LNCaP clone FGC (cell line): ENCODE results near the gene PLEKHG7.

Experiments
- DNase-seq: peaks from one replicate; pipeline ENCODE4 v3.0.0-alpha.2; 2011; ENCODE audit warnings: low read depth
- H3K4me3 ChIP-seq: 2 replicates; pipeline ENCODE4 v1.5.1; 2011; ENCODE audit warnings: mild to moderate bottlenecking, low read depth, low read length, control low read depth
- CTCF ChIP-seq: IDR thresholded peaks from 2 replicates; pipeline ENCODE4 v1.5.1; 2012; ENCODE audit warnings: mild to moderate bottlenecking; ENCODE audit not compliant: control insufficient read depth, insufficient read depth; ENCODE audit errors: extremely low read depth

PLEKHG7 gene

GRCh38 chr12:92721656-92722055 lies 18.9 kb downstream of the PLEKHG7 start:
- no peak for TF ChIP-seq CTCF
- DNase-seq = no peak
- no peak overlapping the region for H3K4me3 ChIP-seq

DNA sequence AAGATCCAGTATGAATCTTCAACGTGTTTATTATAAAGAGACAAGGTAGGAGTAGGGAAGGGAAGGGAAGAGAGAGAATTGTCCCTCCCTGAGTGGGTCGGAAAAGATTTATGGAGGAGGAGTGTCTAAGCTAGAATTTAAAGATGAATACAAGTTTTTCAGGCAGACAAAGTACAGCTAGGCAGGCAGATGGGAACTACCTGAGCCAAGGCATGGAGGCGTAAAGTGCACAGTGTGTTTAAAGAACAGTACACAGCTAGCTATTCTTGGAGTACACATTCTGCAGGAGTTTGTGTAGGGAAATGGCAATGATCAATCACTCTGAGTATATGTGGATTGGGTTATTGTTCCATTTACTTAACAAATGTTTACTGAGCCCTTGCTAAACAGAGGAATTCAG lies 20.1 kb downstream of the PLEKHG7 start:
- no peak for TF ChIP-seq CTCF

DNA sequence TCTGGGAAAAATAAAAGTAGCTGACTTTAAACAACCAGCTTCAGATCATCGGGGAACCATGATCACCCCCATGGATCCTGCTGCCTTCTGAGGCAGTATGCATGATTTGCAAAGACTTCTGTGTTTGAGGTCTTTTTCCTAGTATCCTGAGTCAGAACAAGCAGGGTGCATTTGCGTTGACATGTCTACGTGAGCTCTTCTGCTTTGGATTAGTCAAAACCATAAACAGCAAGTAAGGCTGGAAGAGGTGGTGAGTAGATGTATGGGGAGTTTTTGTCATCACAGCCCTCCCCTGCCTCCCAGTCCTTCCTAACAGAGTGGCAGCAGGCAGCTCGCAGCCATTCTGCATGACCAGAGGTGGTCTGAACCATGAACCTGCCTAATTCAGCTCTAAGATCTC lies 24.1 kb downstream of the PLEKHG7 start:
- DNase-seq = no peak
- TF ChIP-seq CTCF = no peak
- no peak overlapping the region for H3K4me3 ChIP-seq

More for the DNA sequence above, 20.1 kb downstream of the PLEKHG7 start:
- H3K4me3 ChIP-seq = no peak overlapping the region
- DNase-seq = no peak

DNA sequence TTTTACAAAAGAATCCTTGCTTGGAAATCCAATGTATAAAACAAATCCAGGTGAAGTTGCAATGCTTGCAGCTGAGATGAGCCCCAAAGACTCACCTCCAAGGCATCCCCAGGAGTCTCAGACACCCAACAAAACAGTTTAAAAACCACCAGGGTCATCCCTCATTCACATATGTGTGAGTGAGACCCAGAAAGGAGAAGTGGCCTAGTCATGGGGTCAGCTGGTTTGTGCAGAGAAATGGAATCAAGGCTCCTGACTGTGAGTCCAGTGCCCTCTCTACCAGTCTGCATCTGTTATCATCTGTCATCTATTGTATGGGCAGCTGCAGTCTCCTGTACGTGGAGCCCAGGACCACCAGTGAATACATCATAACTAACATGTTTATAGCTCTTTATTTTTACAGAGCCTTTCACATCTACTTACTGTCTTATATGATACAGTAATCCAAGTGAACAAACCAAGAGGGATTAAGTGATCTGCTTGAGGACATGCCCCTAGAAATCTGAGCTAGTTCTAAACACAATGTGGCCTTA lies 27.1 kb downstream of the PLEKHG7 start:
- DNase-seq = no peak

DNA sequence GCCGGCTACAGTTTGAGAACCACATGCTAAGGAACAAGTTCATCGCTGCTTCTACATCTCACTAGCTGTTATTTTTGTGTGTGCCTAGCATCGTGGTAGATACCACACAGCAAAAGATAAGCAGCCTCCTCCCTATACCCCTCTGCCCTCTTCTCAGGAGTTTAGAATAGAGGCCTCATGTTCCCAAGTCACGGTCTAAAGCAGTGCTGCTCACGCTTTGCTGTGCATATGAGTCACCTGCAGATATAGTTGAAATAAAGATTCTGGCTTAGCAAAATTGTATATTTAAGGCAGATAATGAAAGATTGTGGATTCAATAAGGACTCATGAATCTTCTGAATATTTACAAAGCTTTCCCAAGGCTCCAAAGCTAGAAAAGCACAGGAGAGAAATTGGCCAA lies 28.0 kb downstream of the PLEKHG7 start:
- TF ChIP-seq CTCF = no peak
- DNase-seq = no peak
- H3K4me3 ChIP-seq = no peak overlapping the region

More for the DNA sequence above, 27.1 kb downstream of the PLEKHG7 start:
- H3K4me3 ChIP-seq = no peak overlapping the region
- no peak for TF ChIP-seq CTCF

DNA sequence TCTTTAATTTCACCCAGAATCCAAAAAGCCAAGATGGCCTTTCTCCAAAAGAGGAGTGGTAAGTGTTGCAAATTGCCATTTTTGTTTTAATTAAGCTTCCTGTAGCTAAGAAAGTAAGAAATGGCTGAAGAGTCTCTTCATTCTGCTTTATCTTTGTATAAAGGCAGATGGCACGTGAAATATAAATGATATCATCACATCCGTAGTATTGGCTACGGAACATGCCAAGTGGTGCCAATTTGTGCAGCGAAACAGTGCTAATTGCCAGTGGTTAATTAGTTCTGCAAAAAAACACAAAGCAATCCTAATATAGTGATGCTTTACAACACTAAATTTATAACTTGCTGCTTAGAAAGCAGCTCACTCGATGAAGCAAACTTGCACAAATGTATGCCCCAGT lies 29.4 kb downstream of the PLEKHG7 start:
- DNase-seq = no peak
- TF ChIP-seq CTCF = no peak

GRCh38 chr12:92732716-92733115 lies 29.9 kb downstream of the PLEKHG7 start:
- no peak overlapping the region for H3K4me3 ChIP-seq
- DNase-seq = no peak
- TF ChIP-seq CTCF = no peak

More for the DNA sequence above, 29.4 kb downstream of the PLEKHG7 start:
- no peak overlapping the region for H3K4me3 ChIP-seq
